GM12878 (cell line): ENCODE results near the gene RUNX3. TPM values are rescaled to one million over a fixed set of nuclear protein-coding genes. Genes with fewer than 3 reads are reported as not detected.

Source experiments
- ATAC-seq: fragments of 200-7000 bp; cut with Tn5 transposase; 3 replicates; pipeline ENCODE4 v1.9.1; 2020; ENCODE audit warnings: mild to moderate bottlenecking, moderate library complexity
- BruUV-seq: library from RNA; stranded (reverse); fragments of 400-500 nt; replicated peaks from 2 replicates; lab custom pipeline; 2021; lab: Mats Ljungman, UMichigan
- CTCF ChIA-PET: fragments of 300-600 bp; sonication (Branson Sonifier 250); formaldehyde crosslinking; extraction: SDS; loops from one replicate; lab custom pipeline; 2021; ENCODE audit warnings: inconsistent platforms; lab: Yijun Ruan, JAX
- POLR2A ChIA-PET: fragments of 350-600 bp; formaldehyde crosslinking; extraction: SDS; loops from one replicate; lab custom pipeline; 2021; ENCODE audit warnings: inconsistent platforms; lab: Charles Lee
- RAD21 ChIA-PET: fragments of 300-600 bp; sonication (Branson Sonifier 250); formaldehyde crosslinking; loops from one replicate; lab custom pipeline; 2023; ENCODE audit warnings: antibody characterized with exemption; ENCODE audit not compliant: unreplicated experiment; lab: Charles Lee
- SMC1A ChIA-PET: fragments of 300-600 bp; sonication (Branson Sonifier 250); formaldehyde crosslinking; loops from one replicate; lab custom pipeline; 2023; ENCODE audit not compliant: unreplicated experiment, uncharacterized antibody; lab: Charles Lee
- DNase-seq: peaks from one replicate; pipeline ENCODE4 v3.0.0-alpha.2; 2011; ENCODE audit warnings: low read depth, low spot score
- FAIRE-seq: peaks from 3 replicates; lab custom pipeline; 2011; peaks lifted over from hg19 to GRCh38; lab: Jason Lieb, UNC
- H2AFZ ChIP-seq: 2 replicates; pipeline ENCODE4 v1.6.0; 2011; ENCODE audit warnings: low read depth, low read length, control low read depth; ENCODE audit not compliant: control insufficient read depth
- H3K27ac ChIP-seq: 2 replicates; pipeline ENCODE4 v1.5.1; 2011; ENCODE audit warnings: control low read depth; ENCODE audit not compliant: control insufficient read depth, insufficient read depth
- H3K27me3 ChIP-seq, 2 experiments: replicated peaks in 1 of 2; 2 replicates each; pipeline versions ENCODE4 v1.6.0 to v1.6.1; 2011; ENCODE audit warnings: low read length in 1 of 2; ENCODE audit not compliant: control insufficient read depth in 2 of 2, insufficient read depth in 2 of 2
- H3K36me3 ChIP-seq, 2 experiments: 2 replicates each; pipeline ENCODE4 v1.5.1; 2011; ENCODE audit warnings: low read length in 1 of 2; ENCODE audit not compliant: control insufficient read depth in 2 of 2, insufficient read depth in 2 of 2
- H3K4me1 ChIP-seq: 2 replicates; pipeline ENCODE4 v1.6.1; 2011; ENCODE audit warnings: mild to moderate bottlenecking, low read length, moderate library complexity, mixed read lengths; ENCODE audit not compliant: control insufficient read depth, insufficient read depth
- H3K4me2 ChIP-seq: 2 replicates; pipeline ENCODE4 v1.6.0; 2011; ENCODE audit warnings: control low read depth; ENCODE audit not compliant: control insufficient read depth, insufficient read depth
- H3K4me3 ChIP-seq: fragments of 200-600 bp; sonication (generic); 2 replicates; pipeline ENCODE4 v1.5.1; 2016
- H3K79me2 ChIP-seq: 2 replicates; pipeline ENCODE4 v1.6.0; 2011; ENCODE audit warnings: low read length; ENCODE audit not compliant: control insufficient read depth, insufficient read depth
- H3K9ac ChIP-seq: 2 replicates; pipeline ENCODE4 v1.8.0; 2011; ENCODE audit warnings: low read length, control low read depth, mixed read lengths; ENCODE audit not compliant: control insufficient read depth, insufficient read depth
- H3K9me3 ChIP-seq: replicated peaks from 3 replicates; pipeline ENCODE4 v1.5.1; 2011; ENCODE audit warnings: mild to moderate bottlenecking, low read length; ENCODE audit not compliant: control insufficient read depth, insufficient read depth
- H4K20me1 ChIP-seq: 2 replicates; pipeline ENCODE4 v1.6.0; 2011; ENCODE audit not compliant: control insufficient read depth, insufficient read depth
- GATAD2B ChIP-seq: fragments of 450-650 bp; conservative IDR thresholded peaks from 2 replicates; pipeline ENCODE4 v1.6.1; 2017; ENCODE audit warnings: low read depth, mild to moderate bottlenecking, moderate library complexity
- SKIL ChIP-seq: fragments of 450-650 bp; IDR thresholded peaks from 2 replicates; pipeline ENCODE4 v1.6.1; 2017; ENCODE audit warnings: mild to moderate bottlenecking, low read depth, inconsistent platforms; ENCODE audit not compliant: poor library complexity, severe bottlenecking
- WGBS: methylation state at CpG from one replicate; pipeline ENCODE4 v1.1.6; 2016; ENCODE audit warnings: low lambda C conversion rate; ENCODE audit not compliant: insufficient replicate concordance, insufficient coverage; ENCODE audit errors: missing lambda C conversion rate; 5-methylcytosine and 5-hydroxymethylcytosine counted together
- in situ Hi-C: fragments of 300-500 bp; cut with MboI; formaldehyde crosslinking; loops from 9 replicates; pipeline ENCODE4 v1.14.3; 2018; ENCODE audit warnings: mixed read lengths
- intact Hi-C: fragments of 100-400 bp; cut with micrococcal nuclease; formaldehyde crosslinking; loops from one replicate; pipeline ENCODE4 v1.14.2; 2022; ENCODE audit not compliant: unreplicated experiment
- polyA plus RNA-seq, 11 experiments: library from polyadenylated mRNA; depleted of rRNA in 4 of 11; unstranded in 6 of 11; stranded (reverse) in 5 of 11; fragments of >200 nt; fragmentation: Nextera tagmentation in 4 of 11; fragmentation: Illumina TruSeq in 1 of 11; extraction: Ambion mirVana in 4 of 11; extraction: Trizol in 1 of 11; gene quantifications; 1 replicate in 1 of 11; 2 replicates in 10 of 11; pipeline versions ENCODE4 v1.2.1 to v1.2.3, GENCODE V29; 2011 to 2016; ENCODE audit warnings: inconsistent platforms in 2 of 11, missing spikeins in 2 of 11, low read depth in 1 of 11
- total RNA-seq, 4 experiments: library from RNA; depleted of rRNA in 3 of 4; stranded (reverse); fragments of >200 nt in 3 of 4; fragmentation: Illumina TruSeq in 1 of 4; extraction: Trizol in 1 of 4; gene quantifications; 2 replicates each; pipeline versions ENCODE4 v1.2.1 to v1.2.3, GENCODE V29; 2013 to 2021

The RUNX3 gene
- total and polyA plus RNA-seq, 10 of the 15 experiments (the other 5 are each of a cell fraction or from before 2014, with no cell fraction given) = 19.0 to 151 (median 31.4) TPM

GRCh38 chr1:24862775-24863483, 67.1 kb downstream of the RUNX3 start (continued):
- no peak for TF ChIP-seq SKIL
- TF ChIP-seq, all 136 proteins: peak for 0

- CTCF ChIA-PET = interaction anchor here (0.9 to 3.9 kb wide), 5 partner anchors 12 to 71 kb away, joined by 4 to 21 read pairs (median 7); no protein-coding TSS in a partner anchor
Measured at GRCh38 chr1:24861821-24862727, 68.0 kb downstream of the RUNX3 start.

More at GRCh38 chr1:24861821-24862727, 68.0 kb downstream of the RUNX3 start:
- SMC1A ChIA-PET = interaction anchor here (0.8 to 1.0 kb wide), 4 partner anchors 12 to 36 kb away, joined by 3 to 4 read pairs (median 4); no protein-coding TSS in a partner anchor
- no peak overlapping the region for H2AFZ ChIP-seq
- intact Hi-C loops (no loop called here), in situ Hi-C loops (no loop called here)
- H3K4me1 ChIP-seq = peaks cover 5% of the 10 kb centered on the region
- ATAC-seq = no peak
- no peak overlapping the region for H3K4me2 ChIP-seq
- WGBS = 53% methylated on average over 28 of the region's 28 CpGs
- H3K79me2 ChIP-seq = no peaks in the 10 kb centered on the region
- H3K9me3 ChIP-seq = no peaks in the 10 kb centered on the region; the same call in 2 of the 3 replicates
- no peaks in the 10 kb centered on the region for H4K20me1 ChIP-seq
- no peak overlapping the region for H3K27ac ChIP-seq
- FAIRE-seq = no peak
- RAD21 ChIA-PET = interaction anchor here (0.9 to 1.6 kb wide), 4 partner anchors 14 to 237 kb away, joined by 3 to 4 read pairs (median 3); no protein-coding TSS in a partner anchor
- POLR2A ChIA-PET = no interaction called here
- no TSS peak for BruUV-seq
- H3K4me3 ChIP-seq = no peak overlapping the region
- DNase-seq = no peak
- H3K36me3 ChIP-seq = no peaks in the 10 kb centered on the region
- TF ChIP-seq GATAD2B = no peak
- H3K9ac ChIP-seq = no peak overlapping the region
- peaks cover 0 to 3% of the 10 kb centered on the region in 2 experiments; a peak in 2 of 4 replicates for H3K27me3 ChIP-seq
